Keratinocyte (primary cell): ENCODE results near the gene BBS2. TPM values are rescaled to one million over a fixed set of nuclear protein-coding genes. Genes with fewer than 3 reads are reported as not detected.

ENCODE experiments used
- DNase-seq: peaks from one replicate; pipeline ENCODE4 v3.0.0-alpha.2; 2011; ENCODE audit warnings: low read depth, missing footprints, low spot score
- FAIRE-seq: peaks from 2 replicates; lab custom pipeline; 2011; peaks lifted over from hg19 to GRCh38; lab: Jason Lieb, UNC
- H2AFZ ChIP-seq: 2 replicates; pipeline ENCODE4 v1.6.0; 2012; ENCODE audit warnings: low read length, control low read depth, inconsistent platforms; ENCODE audit not compliant: control insufficient read depth
- H3K27ac ChIP-seq: 2 replicates; pipeline ENCODE4 v1.5.1; 2011; ENCODE audit warnings: low read length; ENCODE audit not compliant: control insufficient read depth, insufficient read depth
- H3K27me3 ChIP-seq: 3 replicates; pipeline ENCODE4 v1.6.0; 2011; ENCODE audit warnings: low read length; ENCODE audit not compliant: control insufficient read depth, insufficient read depth; ENCODE audit errors: extremely low read depth
- H3K36me3 ChIP-seq, 2 experiments: 2 replicates in 1 of 2; 3 replicates in 1 of 2; pipeline ENCODE4 v1.5.1; 2011; ENCODE audit warnings: low read length in 2 of 2, mild to moderate bottlenecking in 1 of 2; ENCODE audit not compliant: control insufficient read depth in 2 of 2, insufficient read depth in 2 of 2; ENCODE audit errors: extremely low read depth in 1 of 2
- H3K4me1 ChIP-seq: 3 replicates; pipeline ENCODE4 v1.5.1; 2011; ENCODE audit warnings: low read length; ENCODE audit not compliant: control insufficient read depth, insufficient read depth; ENCODE audit errors: extremely low read depth
- H3K4me2 ChIP-seq: 3 replicates; pipeline ENCODE4 v1.6.0; 2011; ENCODE audit warnings: low read depth, low read length; ENCODE audit not compliant: control insufficient read depth, insufficient read depth; ENCODE audit errors: extremely low read depth
- H3K4me3 ChIP-seq, 3 experiments: fragments of 200-600 bp in 1 of 3; sonication (generic) in 1 of 3; 2 replicates in 2 of 3; 3 replicates in 1 of 3; pipeline ENCODE4 v1.5.1; 2011 to 2016; ENCODE audit warnings: low read length in 3 of 3, mild to moderate bottlenecking in 3 of 3, control low read depth in 2 of 3, inconsistent platforms in 1 of 3, low read depth in 1 of 3, mixed read lengths in 1 of 3, mixed run types in 1 of 3, moderate library complexity in 1 of 3; ENCODE audit not compliant: control insufficient read depth in 2 of 3, insufficient read depth in 2 of 3; ENCODE audit errors: extremely low read depth in 1 of 3
- H3K79me2 ChIP-seq: 2 replicates; pipeline ENCODE4 v1.6.0; 2012; ENCODE audit warnings: low read length; ENCODE audit not compliant: control insufficient read depth, insufficient read depth
- H3K9ac ChIP-seq: 3 replicates; pipeline ENCODE4 v1.6.0; 2011; ENCODE audit warnings: low read length; ENCODE audit not compliant: control insufficient read depth, insufficient read depth; ENCODE audit errors: extremely low read depth
- H3K9me1 ChIP-seq: 3 replicates; pipeline ENCODE4 v1.6.0; 2011; ENCODE audit warnings: low read length; ENCODE audit not compliant: control insufficient read depth, insufficient read depth; ENCODE audit errors: extremely low read depth
- H3K9me3 ChIP-seq: 2 replicates; pipeline ENCODE4 v1.5.1; 2012; ENCODE audit warnings: low read depth, low read length; ENCODE audit not compliant: control insufficient read depth
- H4K20me1 ChIP-seq: 3 replicates; pipeline ENCODE4 v1.6.0; 2011; ENCODE audit warnings: low read length; ENCODE audit not compliant: control insufficient read depth, insufficient read depth; ENCODE audit errors: extremely low read depth
- EZH2 ChIP-seq: IDR thresholded peaks from one replicate; pipeline ENCODE4 v1.6.1; 2012; ENCODE audit warnings: inconsistent platforms, mild to moderate bottlenecking, low read length, moderate library complexity
- dilution Hi-C: fragments of 300-500 bp; cut with MboI; formaldehyde crosslinking; loops from one replicate; pipeline ENCODE4 v1.7.0; 2020; ENCODE audit warnings: low sequenced_read_pairs; ENCODE audit not compliant: extremely low pct_ligation_motif_present
- polyA plus RNA-seq, 5 experiments: library from polyadenylated mRNA; depleted of rRNA in 3 of 5; stranded (reverse) in 3 of 5; stranded (forward) in 1 of 5; unstranded in 1 of 5; fragments of >200 nt; gene quantifications; 1 replicate in 1 of 5; 2 replicates in 3 of 5; 3 replicates in 1 of 5; pipeline versions ENCODE4 v1.2.1 to v1.2.3, GENCODE V29; 2011 to 2012; ENCODE audit warnings: missing spikeins in 2 of 5, low read depth in 1 of 5, low replicate concordance in 1 of 5
- TF ChIP-seq, protein P1 (sequence below), 3 experiments: IDR thresholded peaks in 1 of 3; conservative IDR thresholded peaks in 1 of 3; optimal IDR thresholded peaks in 1 of 3; 2 replicates in 2 of 3; 3 replicates in 1 of 3; pipeline versions ENCODE3 to v1.5.1; 2011; ENCODE audit warnings: low read length in 3 of 3, mild to moderate bottlenecking in 3 of 3, moderate library complexity in 2 of 3, control low read depth in 1 of 3, inconsistent platforms in 1 of 3; ENCODE audit not compliant: insufficient read depth in 2 of 3; ENCODE audit errors: extremely low read depth in 1 of 3

The BBS2 gene
- polyA plus RNA-seq, 1 donor (not counting 4 experiments of a cell fraction or from before 2014, with no cell fraction given), result 76.1 TPM

DNA sequence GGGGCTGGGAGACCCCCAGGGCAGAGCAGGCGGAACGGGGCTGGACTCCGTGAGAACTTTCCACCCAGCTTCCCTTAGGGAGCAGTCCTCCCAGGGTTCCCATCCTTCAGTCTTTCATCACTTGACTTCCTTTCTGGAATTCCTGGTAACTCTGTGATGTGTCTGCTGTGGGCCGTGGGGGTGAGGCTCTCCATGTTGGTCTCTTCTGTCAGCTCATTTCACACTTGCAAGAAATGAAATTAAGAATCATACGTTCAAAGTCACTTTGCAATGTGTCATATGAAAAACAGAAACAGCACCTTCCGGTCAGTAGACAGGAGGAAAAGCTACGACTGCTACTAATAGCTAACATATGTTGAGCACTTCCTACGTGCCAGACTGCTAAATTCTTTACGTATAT, 5.4 kb upstream of the BBS2 start:
- Histone ChIP-seq H3K9me3 (no peaks in the 10 kb centered on the region), H3K27ac (no peak overlapping the region), H3K36me3 (no peaks in the 10 kb centered on the region), H3K4me3 (no peak overlapping the region), H3K4me2 (no peak overlapping the region), H4K20me1 (no peaks in the 10 kb centered on the region), H2AFZ (no peak overlapping the region), H3K9me1 (no peaks in the 10 kb centered on the region), H3K79me2 (no peaks in the 10 kb centered on the region), H3K4me1 (peaks cover 4% of the 10 kb centered on the region), H3K9ac (no peak overlapping the region), H3K27me3 (no peaks in the 10 kb centered on the region)
- no peak for FAIRE-seq
- dilution Hi-C loops, result no loop called here
- TF ChIP-seq, protein P1, sequence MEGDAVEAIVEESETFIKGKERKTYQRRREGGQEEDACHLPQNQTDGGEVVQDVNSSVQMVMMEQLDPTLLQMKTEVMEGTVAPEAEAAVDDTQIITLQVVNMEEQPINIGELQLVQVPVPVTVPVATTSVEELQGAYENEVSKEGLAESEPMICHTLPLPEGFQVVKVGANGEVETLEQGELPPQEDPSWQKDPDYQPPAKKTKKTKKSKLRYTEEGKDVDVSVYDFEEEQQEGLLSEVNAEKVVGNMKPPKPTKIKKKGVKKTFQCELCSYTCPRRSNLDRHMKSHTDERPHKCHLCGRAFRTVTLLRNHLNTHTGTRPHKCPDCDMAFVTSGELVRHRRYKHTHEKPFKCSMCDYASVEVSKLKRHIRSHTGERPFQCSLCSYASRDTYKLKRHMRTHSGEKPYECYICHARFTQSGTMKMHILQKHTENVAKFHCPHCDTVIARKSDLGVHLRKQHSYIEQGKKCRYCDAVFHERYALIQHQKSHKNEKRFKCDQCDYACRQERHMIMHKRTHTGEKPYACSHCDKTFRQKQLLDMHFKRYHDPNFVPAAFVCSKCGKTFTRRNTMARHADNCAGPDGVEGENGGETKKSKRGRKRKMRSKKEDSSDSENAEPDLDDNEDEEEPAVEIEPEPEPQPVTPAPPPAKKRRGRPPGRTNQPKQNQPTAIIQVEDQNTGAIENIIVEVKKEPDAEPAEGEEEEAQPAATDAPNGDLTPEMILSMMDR (optimal IDR thresholded peaks at IDR 0.05 in 1 of 3, IDR thresholded peaks at IDR 0.05 in 1 of 3, conservative IDR thresholded peaks at IDR 0.05 in 1 of 3; ENCODE audit: extremely low read depth in 1 of 3, insufficient read depth in 2 of 3, low read length in 3 of 3), result no peak
- no peak for TF ChIP-seq EZH2
- DNase-seq, result no peak

DNA sequence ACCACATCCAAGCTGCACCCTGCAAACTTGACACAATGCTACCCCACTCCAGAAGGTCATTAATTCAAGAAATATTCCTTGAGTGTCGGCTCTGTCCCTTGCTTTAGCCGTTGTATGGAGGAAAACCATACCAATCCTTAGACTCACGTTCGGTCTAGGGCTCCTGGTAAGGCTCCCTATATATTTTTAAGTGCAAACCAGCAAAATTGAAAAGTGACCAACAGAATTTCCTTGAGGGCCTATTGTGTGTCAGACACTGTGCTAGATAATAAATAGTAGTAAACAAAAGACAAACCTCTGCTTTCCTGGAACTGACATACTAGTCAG, 390 bp upstream of the BBS2 start:
- TF ChIP-seq EZH2, result no peak
- TF ChIP-seq, protein P1 (optimal IDR thresholded peaks at IDR 0.05 in 1 of 3, IDR thresholded peaks at IDR 0.05 in 1 of 3, conservative IDR thresholded peaks at IDR 0.05 in 1 of 3; ENCODE audit: extremely low read depth in 1 of 3, insufficient read depth in 2 of 3, low read length in 3 of 3), result no peak
- peak overlapping the region; percentile 91 for H2AFZ ChIP-seq
- DNase-seq (no peak), FAIRE-seq (peak; percentile 58)
- H3K27ac ChIP-seq, result peak overlapping the region; percentile 50
- H3K9me3 ChIP-seq, result no peaks in the 10 kb centered on the region
- peaks cover 12% of the 10 kb centered on the region for H3K79me2 ChIP-seq
- H3K4me2 ChIP-seq, result peak overlapping the region; percentile 89
- H3K9ac ChIP-seq, result peak overlapping the region; percentile 70
- peak overlapping the region; percentile 64 to 93 (median 69) for H3K4me3 ChIP-seq
- no peaks in the 10 kb centered on the region for H4K20me1 ChIP-seq
- H3K27me3 ChIP-seq, result no peaks in the 10 kb centered on the region
- no peaks in the 10 kb centered on the region for H3K36me3 ChIP-seq
- peaks cover 19% of the 10 kb centered on the region for H3K4me1 ChIP-seq
- dilution Hi-C loops, result no loop called here
- no peaks in the 10 kb centered on the region for H3K9me1 ChIP-seq
